ENCODE results near the gene PLEKHO1.
"Not testable (repeated sequence)": the region's sequence is repeated elsewhere in the genome, so short reads cannot be mapped to it uniquely, and the experiment has no call there.

PLEKHO1 gene

DNA sequence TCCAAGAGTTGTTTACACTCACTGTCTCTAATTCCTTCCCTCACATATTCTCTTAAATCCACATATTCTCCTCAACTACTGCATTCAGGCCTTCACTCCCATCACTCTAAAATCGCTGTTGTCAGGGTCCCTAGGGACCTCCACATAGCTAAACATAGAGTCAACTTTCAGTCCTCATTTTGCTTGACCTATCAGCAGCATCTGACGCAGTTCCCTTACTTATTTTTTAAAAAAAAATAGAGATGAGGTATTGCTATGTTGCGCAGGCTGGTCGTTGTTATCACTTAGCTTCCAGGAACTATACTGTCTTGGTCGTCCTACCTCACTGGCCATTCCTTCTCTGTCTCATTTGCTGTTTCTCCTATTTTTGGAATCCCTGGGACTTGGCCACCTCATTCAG, 11.7 kb upstream of the PLEKHO1 start:
- Histone ChIP-seq H3K9ac (ENCODE audit: insufficient read length, low read depth) (no peak overlapping the region), H3K27me3 (ENCODE audit: insufficient read depth, insufficient read length) (no peaks in the 10 kb centered on the region), H3K36me3 (ENCODE audit: insufficient read depth, insufficient read length, low read length) (no peaks in the 10 kb centered on the region), H3K4me3 (ENCODE audit: insufficient read length, low read depth) (no peak overlapping the region), H3K9me3 (ENCODE audit: insufficient read depth, low read length) (no peaks in the 10 kb centered on the region), H3K4me1 (ENCODE audit: insufficient read depth, insufficient read length) (no peaks in the 10 kb centered on the region)
- DNase-seq (ENCODE audit: low read depth, low spot score), result no peak
- TF ChIP-seq SUZ12 (IDR thresholded peaks at IDR 0.05; ENCODE audit: extremely low read depth, insufficient read depth, insufficient read length), result no peak
- no peak for TF ChIP-seq YY1 (IDR thresholded peaks at IDR 0.05; ENCODE audit: insufficient read depth, insufficient read length)
- TF ChIP-seq ZNF274 (IDR thresholded peaks at IDR 0.05; ENCODE audit: low read depth, low read length), result no peak

DNA sequence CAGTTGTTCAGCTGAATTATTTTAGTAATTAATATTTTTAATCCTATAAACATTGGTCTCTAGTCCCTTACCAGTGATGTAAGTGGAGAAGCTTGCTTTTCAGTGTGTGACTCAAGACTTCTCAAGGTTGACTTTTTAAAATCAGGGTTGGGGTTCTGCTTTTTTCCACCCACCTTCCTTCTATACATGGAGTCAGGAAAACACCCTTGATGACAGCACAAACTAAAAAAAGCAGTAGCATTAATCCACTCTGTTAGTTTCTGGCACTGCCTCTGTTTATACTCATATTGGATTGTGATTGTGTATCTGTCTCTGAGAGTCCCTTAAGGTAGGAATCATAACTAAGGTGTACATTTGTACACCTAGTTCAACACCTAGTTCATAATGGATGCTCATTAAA, 8.3 kb upstream of the PLEKHO1 start:
- DNase-seq (ENCODE audit: low read depth, low spot score), result no peak
- no peaks in the 10 kb centered on the region for H3K4me1 ChIP-seq (ENCODE audit: insufficient read depth, insufficient read length)
- no peak for TF ChIP-seq SUZ12 (IDR thresholded peaks at IDR 0.05; ENCODE audit: extremely low read depth, insufficient read depth, insufficient read length)
- TF ChIP-seq ZNF274 (IDR thresholded peaks at IDR 0.05; ENCODE audit: low read depth, low read length), result no peak
- TF ChIP-seq YY1 (IDR thresholded peaks at IDR 0.05; ENCODE audit: insufficient read depth, insufficient read length), result no peak

DNA sequence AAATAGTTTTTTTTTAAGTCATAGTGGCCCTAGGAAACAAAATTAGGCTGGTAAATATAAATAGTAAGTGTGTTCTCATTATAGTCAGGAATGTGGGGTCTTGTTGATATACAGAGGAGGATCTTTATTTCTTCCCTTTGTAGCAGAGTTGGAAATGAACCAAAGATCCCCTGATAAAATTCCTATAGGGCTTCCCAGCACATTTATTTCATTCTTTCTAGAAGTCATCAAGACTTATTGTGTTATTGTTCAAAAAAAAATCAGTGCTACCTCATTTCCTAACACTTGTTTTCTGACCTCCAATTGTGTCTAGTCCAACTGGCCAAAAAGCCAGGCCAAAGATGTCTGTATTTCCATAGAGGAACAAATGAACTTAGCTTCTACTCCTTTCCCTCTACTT, 7.6 kb upstream of the PLEKHO1 start:
- TF ChIP-seq SUZ12 (IDR thresholded peaks at IDR 0.05; ENCODE audit: extremely low read depth, insufficient read depth, insufficient read length), result no peak
- TF ChIP-seq YY1 (IDR thresholded peaks at IDR 0.05; ENCODE audit: insufficient read depth, insufficient read length), result no peak
- no peak for TF ChIP-seq ZNF274 (IDR thresholded peaks at IDR 0.05; ENCODE audit: low read depth, low read length)
- Histone ChIP-seq H3K9me3 (ENCODE audit: insufficient read depth, low read length) (no peaks in the 10 kb centered on the region), H3K4me1 (ENCODE audit: insufficient read depth, insufficient read length) (no peaks in the 10 kb centered on the region), H3K9ac (ENCODE audit: insufficient read length, low read depth) (no peak overlapping the region), H3K4me3 (ENCODE audit: insufficient read length, low read depth) (no peak overlapping the region), H3K36me3 (ENCODE audit: insufficient read depth, insufficient read length, low read length) (no peaks in the 10 kb centered on the region), H3K27me3 (ENCODE audit: insufficient read depth, insufficient read length) (peaks cover 2% of the 10 kb centered on the region)
- no peak for DNase-seq (ENCODE audit: low read depth, low spot score)

More for the DNA sequence above, 8.3 kb upstream of the PLEKHO1 start:
- Histone ChIP-seq H3K9ac (ENCODE audit: insufficient read length, low read depth) (no peak overlapping the region), H3K27me3 (ENCODE audit: insufficient read depth, insufficient read length) (no peaks in the 10 kb centered on the region), H3K4me3 (ENCODE audit: insufficient read length, low read depth) (no peak overlapping the region), H3K36me3 (ENCODE audit: insufficient read depth, insufficient read length, low read length) (no peaks in the 10 kb centered on the region), H3K9me3 (ENCODE audit: insufficient read depth, low read length) (no peaks in the 10 kb centered on the region)

DNA sequence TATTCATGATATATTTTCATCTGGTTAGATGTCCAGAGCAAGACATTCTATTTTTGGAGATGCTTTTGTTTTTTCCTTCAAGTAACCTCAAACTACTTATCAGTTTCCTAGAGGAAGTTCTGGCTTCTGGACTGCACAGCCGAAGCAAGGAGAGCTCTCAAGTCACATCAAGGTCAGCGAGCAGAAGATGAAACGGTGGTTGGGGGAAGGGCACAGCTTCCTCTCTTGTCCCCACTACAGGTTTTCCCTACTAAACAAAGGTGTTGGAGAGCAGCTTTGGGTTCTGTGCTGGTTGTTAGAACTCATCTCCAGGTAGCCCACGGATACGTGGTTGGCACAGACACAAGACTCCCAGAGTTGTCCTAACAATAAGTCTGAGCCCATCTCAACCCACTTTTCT, 5.1 kb upstream of the PLEKHO1 start:
- no peak for DNase-seq (ENCODE audit: low read depth, low spot score)
- TF ChIP-seq ZNF274 (IDR thresholded peaks at IDR 0.05; ENCODE audit: low read depth, low read length), result no peak
- no peak for TF ChIP-seq SUZ12 (IDR thresholded peaks at IDR 0.05; ENCODE audit: extremely low read depth, insufficient read depth, insufficient read length)
- no peak for TF ChIP-seq YY1 (IDR thresholded peaks at IDR 0.05; ENCODE audit: insufficient read depth, insufficient read length)

DNA sequence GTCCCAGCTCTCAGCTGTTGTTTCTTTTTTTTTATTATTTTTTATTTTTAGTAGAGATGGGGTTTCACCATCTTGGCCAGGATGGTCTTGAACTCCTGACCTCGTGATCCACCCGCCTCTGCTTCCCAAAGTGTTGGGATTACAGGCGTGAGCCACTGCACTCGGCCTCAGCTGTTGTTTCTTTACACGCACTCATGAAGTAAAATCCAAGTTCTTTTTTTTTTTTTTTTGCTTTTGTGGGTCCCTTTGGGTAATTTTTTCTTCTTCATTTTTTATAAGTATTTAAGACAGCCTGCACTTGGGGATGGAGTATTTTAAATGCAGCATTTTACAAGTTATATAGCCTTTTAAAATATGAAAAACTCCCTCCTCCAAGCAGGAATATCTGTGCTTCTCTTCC, 3.7 kb upstream of the PLEKHO1 start:
- not testable (repeated sequence) for H3K4me3 ChIP-seq (ENCODE audit: insufficient read length, low read depth); H3K36me3 ChIP-seq (ENCODE audit: insufficient read depth, insufficient read length, low read length); H3K9me3 ChIP-seq (ENCODE audit: insufficient read depth, low read length); DNase-seq (ENCODE audit: low read depth, low spot score); H3K9ac ChIP-seq (ENCODE audit: insufficient read length, low read depth); H3K4me1 ChIP-seq (ENCODE audit: insufficient read depth, insufficient read length)
- H3K27me3 ChIP-seq (ENCODE audit: insufficient read depth, insufficient read length), result peaks cover 24% of the 10 kb centered on the region

More for the DNA sequence above, 5.1 kb upstream of the PLEKHO1 start:
- no peaks in the 10 kb centered on the region for H3K36me3 ChIP-seq (ENCODE audit: insufficient read depth, insufficient read length, low read length)
- H3K9me3 ChIP-seq (ENCODE audit: insufficient read depth, low read length), result no peaks in the 10 kb centered on the region
- H3K9ac ChIP-seq (ENCODE audit: insufficient read length, low read depth), result no peak overlapping the region
- no peak overlapping the region for H3K4me3 ChIP-seq (ENCODE audit: insufficient read length, low read depth)
- peaks cover 24% of the 10 kb centered on the region for H3K27me3 ChIP-seq (ENCODE audit: insufficient read depth, insufficient read length)
- no peaks in the 10 kb centered on the region for H3K4me1 ChIP-seq (ENCODE audit: insufficient read depth, insufficient read length)

DNA sequence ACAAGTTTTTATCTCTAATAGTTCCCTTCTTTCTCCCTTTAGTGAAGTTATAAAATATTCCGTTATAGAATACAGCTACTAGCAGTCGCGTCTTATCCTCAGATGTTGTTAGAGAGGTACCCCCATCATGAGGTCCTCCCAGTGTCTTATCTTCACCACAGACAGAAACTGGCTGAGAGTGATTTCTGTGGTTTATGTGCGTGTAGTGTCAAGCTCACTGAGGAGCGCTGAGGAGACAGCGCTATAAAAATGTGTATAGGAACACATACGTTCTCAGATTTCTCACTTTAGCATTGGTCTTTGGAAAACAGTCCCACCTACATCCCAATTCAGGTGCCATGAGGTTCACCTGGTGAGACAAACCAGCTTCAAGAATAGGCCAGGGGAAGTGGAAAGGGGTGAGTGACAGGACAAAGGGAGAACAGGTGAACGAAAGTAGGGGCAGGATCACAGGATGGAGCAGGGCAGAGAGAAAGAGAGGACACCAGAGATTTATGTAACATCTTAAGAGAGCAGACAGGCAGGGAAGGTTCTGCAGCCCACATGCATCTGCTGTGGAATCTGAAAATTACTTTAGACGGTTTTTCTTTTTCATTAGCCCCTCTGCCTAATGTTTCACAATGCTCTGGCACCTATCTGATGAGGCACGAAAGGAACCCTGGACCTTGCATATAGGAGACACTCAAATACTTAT, 2.7 kb upstream of the PLEKHO1 start:
- no peak for DNase-seq (ENCODE audit: low read depth, low spot score)
- Histone ChIP-seq H3K4me3 (ENCODE audit: insufficient read length, low read depth) (no peak overlapping the region), H3K27me3 (ENCODE audit: insufficient read depth, insufficient read length) (peaks cover 24% of the 10 kb centered on the region), H3K9me3 (ENCODE audit: insufficient read depth, low read length) (no peaks in the 10 kb centered on the region), H3K36me3 (ENCODE audit: insufficient read depth, insufficient read length, low read length) (peaks cover 8% of the 10 kb centered on the region), H3K9ac (ENCODE audit: insufficient read length, low read depth) (no peak overlapping the region), H3K4me1 (ENCODE audit: insufficient read depth, insufficient read length) (peaks cover 6% of the 10 kb centered on the region)
- no peak for TF ChIP-seq ZNF274 (IDR thresholded peaks at IDR 0.05; ENCODE audit: low read depth, low read length)
- TF ChIP-seq SUZ12 (IDR thresholded peaks at IDR 0.05; ENCODE audit: extremely low read depth, insufficient read depth, insufficient read length), result no peak
- no peak for TF ChIP-seq YY1 (IDR thresholded peaks at IDR 0.05; ENCODE audit: insufficient read depth, insufficient read length)

DNA sequence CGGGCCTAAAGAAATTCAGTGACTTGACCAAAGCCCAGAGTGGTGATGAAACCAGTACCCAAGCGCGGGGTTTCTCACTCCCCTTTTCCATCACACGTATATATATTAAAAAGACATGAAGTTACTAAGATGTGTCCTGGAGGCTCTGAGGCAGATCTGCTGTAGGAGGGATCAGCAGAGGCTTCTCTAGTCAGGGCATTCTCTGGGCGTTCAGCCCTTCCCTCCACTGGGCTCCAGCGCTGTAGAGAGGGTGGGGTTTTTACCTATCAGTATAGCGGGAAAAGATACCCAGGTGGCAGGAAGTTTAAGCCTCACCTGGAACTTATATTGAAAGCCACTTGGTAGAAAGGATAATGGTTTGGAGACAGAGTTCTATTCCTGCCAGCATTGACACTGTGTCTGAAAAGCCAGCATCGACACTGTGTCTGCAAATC, 862 bp upstream of the PLEKHO1 start:
- peaks cover 24% of the 10 kb centered on the region for H3K27me3 ChIP-seq (ENCODE audit: insufficient read depth, insufficient read length)
- H3K4me3 ChIP-seq (ENCODE audit: insufficient read length, low read depth), result peak overlapping the region; percentile 48
- H3K9ac ChIP-seq (ENCODE audit: insufficient read length, low read depth), result peak overlapping the region; percentile 75
- no peak for DNase-seq (ENCODE audit: low read depth, low spot score)
- H3K9me3 ChIP-seq (ENCODE audit: insufficient read depth, low read length), result no peaks in the 10 kb centered on the region
- TF ChIP-seq SUZ12 (IDR thresholded peaks at IDR 0.05; ENCODE audit: extremely low read depth, insufficient read depth, insufficient read length), result no peak
- TF ChIP-seq YY1 (IDR thresholded peaks at IDR 0.05; ENCODE audit: insufficient read depth, insufficient read length), result no peak
- no peak for TF ChIP-seq ZNF274 (IDR thresholded peaks at IDR 0.05; ENCODE audit: low read depth, low read length)
- peaks cover 26% of the 10 kb centered on the region for H3K36me3 ChIP-seq (ENCODE audit: insufficient read depth, insufficient read length, low read length)
- H3K4me1 ChIP-seq (ENCODE audit: insufficient read depth, insufficient read length), result peaks cover 7% of the 10 kb centered on the region

Data from NT2/D1 (cell line).